Measurements from ENCODE around the gene ZBTB47.

DNA sequence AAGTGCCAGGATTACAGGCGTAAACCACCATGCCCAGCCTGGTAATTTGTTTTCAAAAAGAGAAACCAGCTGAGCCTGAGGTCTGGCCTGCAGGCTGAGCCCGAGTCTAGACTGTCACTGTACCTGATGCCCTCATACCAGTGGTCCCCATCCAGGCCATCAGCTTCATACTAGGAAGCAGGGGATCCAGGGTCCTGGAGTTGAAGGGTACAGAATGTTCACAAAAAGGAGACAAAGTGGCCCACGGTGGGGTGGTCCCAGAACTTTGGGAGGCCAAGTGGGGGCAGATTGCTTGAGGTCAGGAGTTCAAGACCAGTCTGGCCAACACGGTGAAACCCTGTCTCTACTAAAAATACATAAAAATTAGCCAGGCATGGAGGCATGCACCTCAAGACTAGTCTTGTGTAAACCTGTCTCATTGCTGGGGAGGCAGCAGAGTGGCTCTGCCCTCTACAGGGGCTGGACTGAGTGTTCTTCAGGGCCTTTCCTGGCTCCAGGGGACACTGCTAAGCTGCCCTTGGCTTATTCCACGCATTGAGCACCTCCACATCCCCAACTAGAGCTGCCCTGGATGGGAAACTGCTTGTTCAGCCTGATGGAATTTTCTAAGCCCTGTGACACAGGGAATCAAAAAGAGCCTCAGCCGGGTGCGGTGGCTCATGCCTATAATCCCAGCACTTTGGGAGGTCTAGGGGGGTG, 57.0 kb downstream of the ZBTB47 start:
- TF ChIP-seq, protein P1, sequence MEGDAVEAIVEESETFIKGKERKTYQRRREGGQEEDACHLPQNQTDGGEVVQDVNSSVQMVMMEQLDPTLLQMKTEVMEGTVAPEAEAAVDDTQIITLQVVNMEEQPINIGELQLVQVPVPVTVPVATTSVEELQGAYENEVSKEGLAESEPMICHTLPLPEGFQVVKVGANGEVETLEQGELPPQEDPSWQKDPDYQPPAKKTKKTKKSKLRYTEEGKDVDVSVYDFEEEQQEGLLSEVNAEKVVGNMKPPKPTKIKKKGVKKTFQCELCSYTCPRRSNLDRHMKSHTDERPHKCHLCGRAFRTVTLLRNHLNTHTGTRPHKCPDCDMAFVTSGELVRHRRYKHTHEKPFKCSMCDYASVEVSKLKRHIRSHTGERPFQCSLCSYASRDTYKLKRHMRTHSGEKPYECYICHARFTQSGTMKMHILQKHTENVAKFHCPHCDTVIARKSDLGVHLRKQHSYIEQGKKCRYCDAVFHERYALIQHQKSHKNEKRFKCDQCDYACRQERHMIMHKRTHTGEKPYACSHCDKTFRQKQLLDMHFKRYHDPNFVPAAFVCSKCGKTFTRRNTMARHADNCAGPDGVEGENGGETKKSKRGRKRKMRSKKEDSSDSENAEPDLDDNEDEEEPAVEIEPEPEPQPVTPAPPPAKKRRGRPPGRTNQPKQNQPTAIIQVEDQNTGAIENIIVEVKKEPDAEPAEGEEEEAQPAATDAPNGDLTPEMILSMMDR (IDR thresholded peaks at IDR 0.05): no peak
- TF ChIP-seq ZFX (IDR thresholded peaks at IDR 0.05; ENCODE audit: borderline replicate concordance): no peak
